ENCODE measurements around the gene DGKG.

The DGKG gene

GRCh38 chr3:186273586-186273985 is 88.4 kb downstream of the DGKG start:
- no peak for DNase-seq (ENCODE audit: low read depth in 2 of 2)

GRCh38 chr3:186270701-186271100 is 91.3 kb downstream of the DGKG start:
- no peak for DNase-seq (ENCODE audit: low read depth in 2 of 2)

GRCh38 chr3:186268616-186269448 is 93.2 kb downstream of the DGKG start:
- DNase-seq (ENCODE audit: low read depth in 2 of 2), result no peak

- DNase-seq (ENCODE audit: low read depth in 2 of 2), result no peak
Observed at GRCh38 chr3:186267758-186268157, 94.3 kb downstream of the DGKG start.

GRCh38 chr3:186264608-186265400 is 97.2 kb downstream of the DGKG start:
- DNase-seq (ENCODE audit: low read depth in 2 of 2), result no peak

- DNase-seq (ENCODE audit: low read depth in 2 of 2), result no peak
Observed at GRCh38 chr3:186261638-186262037, 100.4 kb downstream of the DGKG start.

GRCh38 chr3:186260726-186261125 is 101.3 kb downstream of the DGKG start:
- no peak for DNase-seq (ENCODE audit: low read depth in 2 of 2)

GRCh38 chr3:186259612-186260383 is 102.2 kb downstream of the DGKG start:
- peak; percentile 21 to 39 for DNase-seq (ENCODE audit: low read depth in 2 of 2)

GRCh38 chr3:186258968-186259367 is 103.1 kb downstream of the DGKG start:
- DNase-seq (ENCODE audit: low read depth in 2 of 2), result no peak

- DNase-seq (ENCODE audit: low read depth in 2 of 2), result no peak
Observed at GRCh38 chr3:186257866-186258265, 104.2 kb downstream of the DGKG start.

- DNase-seq (ENCODE audit: low read depth in 2 of 2), result no peak
Observed at GRCh38 chr3:186255703-186256331, 106.2 kb downstream of the DGKG start.

- no peak for DNase-seq (ENCODE audit: low read depth in 2 of 2)
Observed at GRCh38 chr3:186254676-186255650, 107.1 kb downstream of the DGKG start.

GRCh38 chr3:186251948-186252619 is 110.0 kb downstream of the DGKG start:
- DNase-seq (ENCODE audit: low read depth in 2 of 2), result no peak

- no peak for DNase-seq (ENCODE audit: low read depth in 2 of 2)
Observed at GRCh38 chr3:186248850-186249249, 113.2 kb downstream of the DGKG start.

GRCh38 chr3:186247821-186248814 is 113.9 kb downstream of the DGKG start:
- DNase-seq (ENCODE audit: low read depth in 2 of 2), result no peak

GRCh38 chr3:186246941-186247340 is 115.1 kb downstream of the DGKG start:
- no peak for DNase-seq (ENCODE audit: low read depth in 2 of 2)

GRCh38 chr3:186244016-186244415 is 118.0 kb downstream of the DGKG start:
- no peak for DNase-seq (ENCODE audit: low read depth in 2 of 2)

- DNase-seq (ENCODE audit: low read depth in 2 of 2), result no peak
Observed at GRCh38 chr3:186241910-186242821, 119.9 kb downstream of the DGKG start.

Measured in stimulated activated CD8-positive, alpha-beta memory T cell treated with anti-CD3 and anti-CD28 coated beads, Interleukin-2, amount 100 ng/mL, for 1 hour (primary cell).